ENCODE measurements around the gene WWC2. TPM values are rescaled to one million over a fixed set of nuclear protein-coding genes. Genes with fewer than 3 reads are reported as not detected.

Gene WWC2
- total and polyA plus RNA-seq, 2 experiments from 2014 or later: 50.5 to 74.2 TPM

- TF ChIP-seq, protein P1, sequence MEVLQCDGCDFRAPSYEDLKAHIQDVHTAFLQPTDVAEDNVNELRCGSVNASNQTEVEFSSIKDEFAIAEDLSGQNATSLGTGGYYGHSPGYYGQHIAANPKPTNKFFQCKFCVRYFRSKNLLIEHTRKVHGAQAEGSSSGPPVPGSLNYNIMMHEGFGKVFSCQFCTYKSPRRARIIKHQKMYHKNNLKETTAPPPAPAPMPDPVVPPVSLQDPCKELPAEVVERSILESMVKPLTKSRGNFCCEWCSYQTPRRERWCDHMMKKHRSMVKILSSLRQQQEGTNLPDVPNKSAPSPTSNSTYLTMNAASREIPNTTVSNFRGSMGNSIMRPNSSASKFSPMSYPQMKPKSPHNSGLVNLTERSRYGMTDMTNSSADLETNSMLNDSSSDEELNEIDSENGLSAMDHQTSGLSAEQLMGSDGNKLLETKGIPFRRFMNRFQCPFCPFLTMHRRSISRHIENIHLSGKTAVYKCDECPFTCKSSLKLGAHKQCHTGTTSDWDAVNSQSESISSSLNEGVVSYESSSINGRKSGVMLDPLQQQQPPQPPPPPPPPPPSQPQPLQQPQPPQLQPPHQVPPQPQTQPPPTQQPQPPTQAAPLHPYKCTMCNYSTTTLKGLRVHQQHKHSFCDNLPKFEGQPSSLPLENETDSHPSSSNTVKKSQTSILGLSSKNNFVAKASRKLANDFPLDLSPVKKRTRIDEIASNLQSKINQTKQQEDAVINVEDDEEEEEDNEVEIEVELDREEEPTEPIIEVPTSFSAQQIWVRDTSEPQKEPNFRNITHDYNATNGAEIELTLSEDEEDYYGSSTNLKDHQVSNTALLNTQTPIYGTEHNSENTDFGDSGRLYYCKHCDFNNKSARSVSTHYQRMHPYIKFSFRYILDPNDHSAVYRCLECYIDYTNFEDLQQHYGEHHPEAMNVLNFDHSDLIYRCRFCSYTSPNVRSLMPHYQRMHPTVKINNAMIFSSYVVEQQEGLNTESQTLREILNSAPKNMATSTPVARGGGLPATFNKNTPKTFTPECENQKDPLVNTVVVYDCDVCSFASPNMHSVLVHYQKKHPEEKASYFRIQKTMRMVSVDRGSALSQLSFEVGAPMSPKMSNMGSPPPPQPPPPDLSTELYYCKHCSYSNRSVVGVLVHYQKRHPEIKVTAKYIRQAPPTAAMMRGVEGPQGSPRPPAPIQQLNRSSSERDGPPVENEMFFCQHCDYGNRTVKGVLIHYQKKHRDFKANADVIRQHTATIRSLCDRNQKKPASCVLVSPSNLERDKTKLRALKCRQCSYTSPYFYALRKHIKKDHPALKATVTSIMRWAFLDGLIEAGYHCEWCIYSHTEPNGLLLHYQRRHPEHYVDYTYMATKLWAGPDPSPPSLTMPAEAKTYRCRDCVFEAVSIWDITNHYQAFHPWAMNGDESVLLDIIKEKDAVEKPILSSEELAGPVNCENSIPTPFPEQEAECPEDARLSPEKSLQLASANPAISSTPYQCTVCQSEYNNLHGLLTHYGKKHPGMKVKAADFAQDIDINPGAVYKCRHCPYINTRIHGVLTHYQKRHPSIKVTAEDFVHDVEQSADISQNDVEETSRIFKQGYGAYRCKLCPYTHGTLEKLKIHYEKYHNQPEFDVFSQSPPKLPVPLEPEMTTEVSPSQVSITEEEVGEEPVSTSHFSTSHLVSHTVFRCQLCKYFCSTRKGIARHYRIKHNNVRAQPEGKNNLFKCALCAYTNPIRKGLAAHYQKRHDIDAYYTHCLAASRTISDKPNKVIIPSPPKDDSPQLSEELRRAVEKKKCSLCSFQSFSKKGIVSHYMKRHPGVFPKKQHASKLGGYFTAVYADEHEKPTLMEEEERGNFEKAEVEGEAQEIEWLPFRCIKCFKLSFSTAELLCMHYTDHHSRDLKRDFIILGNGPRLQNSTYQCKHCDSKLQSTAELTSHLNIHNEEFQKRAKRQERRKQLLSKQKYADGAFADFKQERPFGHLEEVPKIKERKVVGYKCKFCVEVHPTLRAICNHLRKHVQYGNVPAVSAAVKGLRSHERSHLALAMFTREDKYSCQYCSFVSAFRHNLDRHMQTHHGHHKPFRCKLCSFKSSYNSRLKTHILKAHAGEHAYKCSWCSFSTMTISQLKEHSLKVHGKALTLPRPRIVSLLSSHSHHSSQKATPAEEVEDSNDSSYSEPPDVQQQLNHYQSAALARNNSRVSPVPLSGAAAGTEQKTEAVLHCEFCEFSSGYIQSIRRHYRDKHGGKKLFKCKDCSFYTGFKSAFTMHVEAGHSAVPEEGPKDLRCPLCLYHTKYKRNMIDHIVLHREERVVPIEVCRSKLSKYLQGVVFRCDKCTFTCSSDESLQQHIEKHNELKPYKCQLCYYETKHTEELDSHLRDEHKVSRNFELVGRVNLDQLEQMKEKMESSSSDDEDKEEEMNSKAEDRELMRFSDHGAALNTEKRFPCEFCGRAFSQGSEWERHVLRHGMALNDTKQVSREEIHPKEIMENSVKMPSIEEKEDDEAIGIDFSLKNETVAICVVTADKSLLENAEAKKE (CRISPR knock-in tag; IDR thresholded peaks at IDR 0.05): no peak
- TF ChIP-seq POLR2AphosphoS5 (IDR thresholded peaks at IDR 0.05; ENCODE audit: low read depth) (no peak), NANOG (IDR thresholded peaks at IDR 0.05; ENCODE audit: borderline replicate concordance) (no peak), EZH2phosphoT487 (IDR thresholded peaks at IDR 0.05; ENCODE audit: unreplicated experiment) (no peak), ETS1 (IDR thresholded peaks at IDR 0.05) (no peak)
These were observed 141.7 kb downstream of the WWC2 start (continued) for GRCh38 chr4:183240581-183241321.

- H3F3A ChIP-seq (replicated peaks; ENCODE audit: low read depth): no peaks in the 10 kb centered on the region
- H3K79me2 ChIP-seq (replicated peaks; ENCODE audit: insufficient read depth): peaks cover 7% of the 10 kb centered on the region; the same call in 1 of the 2 replicates
- H3K36me3 Mint-ChIP-seq (ENCODE audit: low read depth): peaks cover 51% of the 10 kb centered on the region
- H3K27ac ChIP-seq (ENCODE audit: low read depth): peak overlapping the region; percentile 43; the same call in 1 of the 2 replicates
- no peaks in the 10 kb centered on the region for H3K9me2 ChIP-seq (ENCODE audit: insufficient read depth)
- no peaks in the 10 kb centered on the region for H3K36me3 ChIP-seq (ENCODE audit: insufficient read depth)
- no peaks in the 10 kb centered on the region for H4K20me1 ChIP-seq (replicated peaks; ENCODE audit: insufficient read depth)
- no peak for TF ChIP-seq EZH2 (IDR thresholded peaks at IDR 0.05; ENCODE audit: low read depth, unreplicated experiment)
- TF ChIP-seq EZH2phosphoT487 (IDR thresholded peaks at IDR 0.05; ENCODE audit: unreplicated experiment): no peak
- no peak for TF ChIP-seq STAT1 (IDR thresholded peaks at IDR 0.05; ENCODE audit: unreplicated experiment)
- no peak for TF ChIP-seq ZNF331 (CRISPR knock-in tag; IDR thresholded peaks at IDR 0.05; ENCODE audit: low read depth)
- H3K4me3 Mint-ChIP-seq: no peak overlapping the region
- H3K4me3 ChIP-seq: no peak overlapping the region
- H3K27me3 Mint-ChIP-seq (ENCODE audit: insufficient read depth, low read depth, poor library complexity): no peaks in the 10 kb centered on the region
- ATAC-seq: no peak
- peaks cover 36% of the 10 kb centered on the region for H3K4me1 ChIP-seq (ENCODE audit: insufficient read depth)
- H3K9me3 Mint-ChIP-seq: no peaks in the 10 kb centered on the region
- peak overlapping the region; percentile 74; the same call in 1 of the 2 replicates for H3K27ac Mint-ChIP-seq
- no peak for DNase-seq (ENCODE audit: low spot score)
- H2AFZ ChIP-seq: no peak overlapping the region
- H3K27me3 ChIP-seq (ENCODE audit: insufficient read depth): no peaks in the 10 kb centered on the region
- peaks cover 54% of the 10 kb centered on the region for H3K4me1 Mint-ChIP-seq
- peak overlapping the region; percentile 24; the same call in 1 of the 2 replicates for H3K4me2 ChIP-seq
These were observed 142.2 kb downstream of the WWC2 start for GRCh38 chr4:183241322-183241640.
